ENCODE data around the gene NCR3LG1.

Gene NCR3LG1

GRCh38 chr11:17333799-17334586 lies 17.6 kb upstream of the NCR3LG1 start:
- no peak overlapping the region for H3K27ac ChIP-seq
- TF ChIP-seq CTCF (conservative IDR thresholded peaks at IDR 0.05): no peak

DNA sequence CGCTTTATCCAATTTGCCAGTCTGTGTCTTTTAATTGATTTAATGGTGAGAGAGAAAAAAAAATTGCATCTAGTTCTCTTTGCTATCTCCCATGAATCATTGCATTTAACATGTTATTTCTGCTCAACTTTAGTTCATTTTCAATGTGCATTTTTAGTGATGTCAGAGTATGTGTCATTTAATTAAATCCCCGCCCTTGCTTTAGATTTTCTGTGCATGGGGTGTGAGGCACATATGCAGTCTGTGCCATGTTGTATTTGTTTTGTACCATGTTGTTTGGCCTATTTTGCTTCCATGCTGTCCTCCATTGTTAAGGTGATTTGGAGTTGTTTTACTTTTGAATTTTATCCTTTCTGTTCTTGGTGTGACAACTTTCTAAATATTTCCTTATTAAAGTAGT lies 8.3 kb upstream of the NCR3LG1 start:
- no peak for TF ChIP-seq CTCF (conservative IDR thresholded peaks at IDR 0.05)
- no peak overlapping the region for H3K27ac ChIP-seq

DNA sequence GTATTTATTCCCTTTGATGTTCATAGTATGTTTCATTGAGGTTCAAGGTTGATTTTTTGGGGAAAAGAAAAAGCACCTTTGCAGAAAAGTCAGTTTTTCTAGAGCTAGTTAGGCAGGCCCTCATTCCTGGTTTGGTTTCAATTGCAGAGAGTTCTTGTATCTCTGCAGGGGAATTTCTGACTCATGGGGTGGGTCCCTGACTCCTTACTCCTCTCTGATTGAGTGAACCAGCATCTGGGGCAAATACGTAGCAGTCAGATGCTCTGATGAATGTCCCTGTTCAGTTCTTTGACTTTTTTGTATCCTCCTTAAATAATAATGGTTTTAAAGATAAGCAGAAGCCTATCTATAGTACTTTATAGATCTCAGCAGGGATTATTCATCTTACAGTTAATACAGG lies 7.7 kb upstream of the NCR3LG1 start:
- no peak overlapping the region for H3K27ac ChIP-seq
- no peak for TF ChIP-seq CTCF (conservative IDR thresholded peaks at IDR 0.05)

- no peak overlapping the region for H3K27ac ChIP-seq
- no peak for TF ChIP-seq CTCF (conservative IDR thresholded peaks at IDR 0.05)
These were observed 3.9 kb upstream of the NCR3LG1 start for GRCh38 chr11:17347676-17348075.

- no peak for TF ChIP-seq CTCF (conservative IDR thresholded peaks at IDR 0.05)
- no peak overlapping the region for H3K27ac ChIP-seq
These were observed 987 bp upstream of the NCR3LG1 start for GRCh38 chr11:17350455-17351171.

- H3K27ac ChIP-seq: peak overlapping the region; percentile 92
- no peak for TF ChIP-seq CTCF (conservative IDR thresholded peaks at IDR 0.05)
These were observed 459 bp upstream of the NCR3LG1 start for GRCh38 chr11:17351172-17351509.

GRCh38 chr11:17352950-17353820 lies 1.6 kb downstream of the NCR3LG1 start:
- peak overlapping the region; percentile 92 for H3K27ac ChIP-seq
- no peak for TF ChIP-seq CTCF (conservative IDR thresholded peaks at IDR 0.05)

Measured in VCaP (cell line).